Fibroblast of skin of scalp (primary cell): ENCODE results near the gene IQUB.
A peak's percentile ranks its signal among the peaks of the same experiment; 100 is the strongest.
"Not testable (repeated sequence)": the region's sequence is repeated elsewhere in the genome, so short reads cannot be mapped to it uniquely, and the experiment has no call there.

ENCODE experiments used
- DNase-seq: peaks from one replicate; pipeline ENCODE4 v3.0.0-alpha.2; 2013

IQUB gene

DNA sequence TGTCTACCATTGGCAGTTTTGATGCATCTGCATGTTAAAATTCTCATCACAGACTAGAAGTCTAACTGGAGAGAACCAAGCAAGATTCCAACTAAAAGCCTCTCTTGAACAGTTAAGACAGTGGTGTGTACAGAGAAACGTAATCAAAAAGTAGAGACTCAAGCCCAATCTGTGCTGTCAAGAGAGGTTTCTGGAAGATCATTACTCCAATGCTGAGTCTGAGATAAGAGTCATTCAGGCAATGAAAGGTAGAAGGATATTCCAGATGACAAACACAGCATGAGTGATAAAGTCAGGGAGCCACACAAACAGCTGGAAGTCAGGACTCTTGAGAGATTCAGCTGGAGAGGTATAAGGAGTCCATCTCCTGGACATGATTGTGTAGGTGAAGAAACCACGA, 48.7 kb downstream of the IQUB start:
- no peak for DNase-seq

DNA sequence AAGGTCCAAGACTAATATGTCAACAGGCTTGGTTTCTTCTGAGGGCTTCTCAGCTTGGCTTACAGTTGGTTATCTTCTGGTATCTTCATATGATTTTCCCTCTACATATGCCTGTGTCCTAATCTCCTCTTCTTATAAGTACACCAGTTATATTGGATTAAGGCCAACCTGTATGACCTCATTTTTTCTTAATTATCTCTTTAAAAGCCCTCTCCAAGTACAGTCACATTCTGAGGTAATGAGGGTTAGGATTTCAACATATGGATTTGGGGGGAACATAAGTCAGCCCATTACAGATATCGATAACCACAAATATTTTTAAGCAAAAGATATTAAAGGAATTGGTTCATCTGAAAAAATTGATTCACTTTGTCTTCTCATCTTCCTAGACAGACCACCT, 49.2 kb downstream of the IQUB start:
- DNase-seq: no peak

DNA sequence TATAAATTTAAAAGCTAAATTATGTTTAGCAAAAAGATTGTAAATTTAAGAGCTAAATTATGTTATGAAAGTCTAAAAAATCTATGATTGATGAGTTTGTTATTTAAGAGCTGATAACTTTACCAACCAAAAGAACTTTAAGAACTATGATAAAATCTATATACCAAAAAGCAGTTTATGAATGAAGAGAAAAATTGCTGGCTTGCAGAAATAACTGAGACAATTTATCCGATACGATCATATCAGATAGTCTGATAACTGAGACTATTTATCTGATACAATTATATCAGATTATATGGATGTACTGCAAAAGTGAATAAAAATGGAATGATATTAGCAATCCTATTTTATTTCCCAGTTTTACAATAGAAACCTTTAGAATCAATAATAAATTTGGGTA, 50.2 kb downstream of the IQUB start:
- no peak for DNase-seq

DNA sequence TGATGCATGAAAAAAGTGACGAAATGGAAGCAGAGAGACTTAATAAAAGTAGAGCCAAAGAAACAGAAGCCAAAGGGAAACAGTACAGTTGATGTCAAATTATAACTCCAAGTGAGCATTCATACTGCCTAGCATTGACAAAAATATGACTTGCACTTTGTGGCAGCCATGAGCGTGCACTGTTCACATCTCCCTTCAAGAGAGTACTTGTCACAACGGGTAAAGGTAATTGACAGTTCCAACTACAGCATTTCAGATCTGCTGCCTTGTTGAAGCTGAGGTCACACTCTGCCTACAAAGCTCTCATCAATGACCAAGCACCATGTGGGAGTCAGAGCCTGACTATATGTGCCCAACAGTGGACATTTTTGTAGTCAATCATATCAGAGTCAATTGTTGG, 54.3 kb downstream of the IQUB start:
- no peak for DNase-seq

DNA sequence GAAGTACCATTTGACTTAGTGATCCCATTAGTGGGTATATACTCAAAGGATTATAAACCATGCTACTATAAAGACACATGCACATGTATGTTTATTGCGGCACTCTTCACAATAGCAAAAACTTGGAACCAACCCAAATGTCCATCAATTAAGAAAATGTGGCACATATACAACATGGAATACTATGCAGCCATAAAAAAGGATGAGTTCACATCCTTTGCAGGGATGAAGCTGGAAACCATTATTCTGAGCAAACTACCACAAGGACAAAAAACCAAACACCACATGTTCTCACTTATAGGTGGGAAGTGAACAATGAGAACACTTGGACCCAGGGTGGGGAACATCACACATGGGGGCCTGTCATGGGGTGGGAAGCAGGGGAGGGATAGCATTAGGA, 56.3 kb downstream of the IQUB start:
- DNase-seq: not testable (repeated sequence)

DNA sequence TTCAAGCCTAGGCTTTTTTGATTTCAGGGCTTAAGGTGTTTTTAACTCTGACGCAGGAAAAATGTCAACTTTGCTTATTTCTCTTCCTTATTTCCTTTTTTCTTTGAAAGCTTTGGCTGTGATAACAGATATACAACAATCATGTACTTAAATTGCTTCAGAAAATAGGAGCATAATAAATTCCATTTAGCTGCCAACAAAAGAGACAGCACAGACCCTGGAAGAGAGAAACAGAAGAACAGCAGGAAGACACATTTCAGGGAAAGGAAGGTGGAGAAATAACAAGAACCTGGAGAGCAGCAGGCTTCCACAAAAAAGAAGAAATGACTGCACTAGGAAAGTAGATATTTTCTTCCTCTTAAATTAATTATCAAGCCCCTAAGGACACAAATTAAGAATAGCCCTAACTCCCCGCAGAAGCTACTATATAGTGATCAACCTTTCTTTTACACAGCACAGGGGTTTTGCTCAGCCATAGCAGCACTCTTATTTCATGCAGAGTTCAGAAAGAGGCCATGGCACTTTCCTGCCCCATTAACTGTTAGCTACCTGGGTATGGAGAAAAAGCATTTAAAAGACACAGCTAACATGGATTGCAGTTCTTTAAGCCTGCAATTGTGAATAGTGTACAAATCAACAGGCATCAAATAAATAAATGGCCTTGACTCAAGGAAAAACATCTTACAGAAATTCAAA, 61.5 kb downstream of the IQUB start:
- no peak for DNase-seq

DNA sequence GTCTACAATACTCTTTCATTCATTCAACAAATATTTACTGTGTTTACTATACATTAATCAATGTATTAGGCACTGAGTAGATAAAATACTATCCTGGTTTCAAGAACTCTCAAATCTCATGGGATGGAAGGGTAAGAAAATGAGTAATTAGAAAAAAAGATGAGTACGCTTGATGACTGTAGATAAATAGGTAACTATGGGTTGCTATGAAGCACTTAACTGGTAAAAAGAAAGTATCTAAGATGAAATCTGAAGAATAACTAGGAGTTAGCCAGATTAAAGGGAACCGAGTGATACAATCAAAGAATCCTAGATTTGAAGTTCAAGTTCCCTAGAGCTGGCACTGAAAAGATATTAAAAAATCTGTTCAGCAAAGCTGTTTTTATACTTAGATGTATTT, 62.1 kb downstream of the IQUB start:
- no peak for DNase-seq

DNA sequence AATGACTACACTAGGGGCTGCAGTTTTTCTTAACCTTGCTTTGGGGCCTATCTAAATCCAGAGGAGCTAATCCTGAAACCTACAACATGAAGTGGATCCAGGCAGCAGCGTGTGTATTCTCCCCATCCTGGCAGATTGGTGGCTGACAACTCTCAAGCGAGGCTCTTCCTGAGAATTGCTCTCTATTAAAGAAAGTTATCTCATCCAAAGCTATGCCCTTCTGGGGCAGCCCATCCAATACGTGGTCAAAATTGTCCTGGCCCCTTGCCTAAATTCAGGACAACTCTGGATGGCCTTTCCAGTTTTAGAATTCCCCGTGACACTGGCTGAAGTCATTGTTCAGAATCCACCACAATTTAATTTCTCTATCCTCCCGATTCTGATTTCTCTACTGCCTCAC, 66.1 kb downstream of the IQUB start:
- DNase-seq: no peak

DNA sequence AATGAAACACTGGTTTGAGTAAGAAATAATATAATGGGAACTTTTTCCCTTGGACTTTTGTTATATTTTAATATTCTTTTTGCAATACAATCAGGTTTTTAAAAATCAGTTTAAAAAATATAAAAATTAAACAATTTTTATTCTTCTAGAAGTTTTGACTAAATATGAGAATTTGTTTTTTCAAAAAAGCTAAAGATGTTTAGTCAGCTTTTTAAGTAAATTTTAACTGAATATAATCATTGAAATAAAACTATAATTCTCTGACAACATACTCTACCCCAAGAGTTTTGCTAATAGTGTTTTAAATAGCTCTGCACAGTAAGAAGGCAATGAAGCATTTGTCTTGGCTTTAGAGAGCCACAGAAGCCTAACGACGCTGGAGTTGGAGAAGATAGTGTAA, 70.5 kb downstream of the IQUB start:
- no peak for DNase-seq

DNA sequence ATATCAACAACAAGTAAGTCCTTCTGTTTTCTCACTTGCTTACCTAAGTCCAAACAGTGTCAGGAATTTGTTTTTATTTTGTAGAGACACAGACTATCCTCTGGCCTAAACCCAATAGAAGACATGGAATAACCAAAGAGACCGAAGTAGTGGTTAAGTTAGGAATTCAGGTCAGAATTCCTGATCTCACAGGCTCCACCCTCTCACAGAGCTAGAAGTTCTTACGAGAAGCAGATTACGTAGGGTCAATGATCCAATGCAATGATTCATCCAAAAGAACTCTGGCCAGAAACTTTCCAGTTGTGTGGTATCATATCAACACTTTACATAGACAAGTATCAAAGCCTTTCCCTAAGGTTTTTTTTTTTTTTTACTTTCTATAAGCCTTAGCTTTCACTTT, 73.8 kb downstream of the IQUB start:
- DNase-seq: peak; percentile 35

DNA sequence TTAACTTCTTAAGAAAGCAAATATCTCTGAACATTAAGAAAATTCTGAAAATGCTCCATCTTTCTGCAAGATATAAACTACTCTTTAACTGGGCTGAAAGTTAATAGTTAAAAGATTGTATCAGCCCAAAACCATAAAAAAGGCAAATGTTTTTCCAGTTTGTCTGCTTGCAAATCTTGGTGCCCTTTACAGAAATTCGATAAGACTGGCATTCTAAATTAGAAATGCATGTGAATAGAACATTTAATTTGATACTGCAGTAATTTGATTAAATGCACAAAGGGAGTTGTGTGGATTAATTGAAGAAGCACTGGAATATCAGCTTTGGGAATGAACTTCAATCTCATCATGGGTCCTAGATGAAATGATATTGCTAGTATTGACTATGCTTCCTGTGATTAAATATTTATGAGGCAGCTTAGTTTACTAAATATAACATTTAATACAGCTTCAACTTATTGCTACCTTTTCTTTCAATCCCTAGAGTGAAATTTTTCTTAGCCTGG, 78.4 kb downstream of the IQUB start:
- no peak for DNase-seq

DNA sequence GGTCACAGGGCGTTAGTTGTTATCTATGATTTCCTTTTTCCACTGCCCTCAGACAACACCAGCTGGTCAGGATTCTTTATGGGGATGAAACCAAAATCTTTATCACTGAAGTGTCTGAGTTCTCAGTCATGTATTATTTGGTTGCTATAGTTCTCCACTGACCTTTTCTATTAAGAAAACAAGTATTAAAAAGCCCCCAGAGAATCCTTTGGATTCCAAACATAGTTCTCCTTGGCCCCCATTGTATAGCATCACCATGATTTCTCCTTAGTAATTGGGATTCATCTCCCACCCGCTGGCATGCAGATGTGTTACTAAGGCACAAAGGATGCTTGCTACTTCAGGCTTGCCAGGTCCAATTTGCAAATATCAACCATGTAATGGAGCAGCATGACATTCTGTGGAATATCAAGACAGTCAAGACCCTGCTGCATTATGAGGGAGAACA, 94.3 kb downstream of the IQUB start:
- no peak for DNase-seq

DNA sequence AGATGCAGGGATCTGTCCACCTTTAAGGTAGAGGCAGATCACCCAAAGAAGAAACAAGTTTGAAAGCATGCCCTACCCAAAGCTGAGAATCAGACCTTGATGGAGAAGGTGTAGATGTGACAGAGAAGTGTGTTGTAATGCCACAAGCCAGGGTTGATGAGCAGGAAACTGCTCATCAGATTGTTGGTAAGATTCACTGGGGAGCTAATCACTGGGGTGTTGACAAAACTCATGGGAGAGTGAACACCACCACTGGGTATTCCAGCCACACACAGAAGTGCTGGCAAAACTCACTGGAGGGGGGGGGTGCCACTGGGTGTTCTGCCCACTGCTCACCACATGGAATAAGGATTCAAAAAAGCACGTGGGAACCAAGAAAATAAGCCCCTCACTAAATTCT, 95.2 kb downstream of the IQUB start:
- no peak for DNase-seq

DNA sequence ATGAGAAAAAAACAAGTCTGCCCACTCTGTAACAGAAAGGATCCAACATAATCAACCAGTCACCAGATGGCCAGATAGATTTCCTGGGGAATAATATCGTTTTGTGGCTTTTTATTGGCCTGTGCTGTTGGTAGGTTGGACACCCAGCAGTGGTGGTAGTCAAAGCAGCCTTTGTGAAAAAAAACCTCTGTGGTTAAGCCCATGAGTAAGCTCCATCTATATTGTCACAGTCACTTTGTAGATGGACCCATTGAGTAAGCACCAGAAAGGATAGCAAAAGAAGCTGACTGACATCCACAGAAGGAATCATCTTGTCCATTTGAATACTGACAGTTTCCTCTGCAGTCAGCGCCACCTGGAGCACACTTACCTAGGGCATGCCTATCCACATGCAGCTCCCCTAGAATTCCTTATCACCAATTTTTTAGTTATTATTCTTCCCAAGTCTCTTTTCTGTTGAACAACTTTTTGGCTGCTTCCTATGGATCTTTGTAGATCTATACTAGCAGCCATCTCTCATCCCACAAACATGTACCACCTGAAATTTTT, 96.9 kb downstream of the IQUB start:
- DNase-seq: no peak

DNA sequence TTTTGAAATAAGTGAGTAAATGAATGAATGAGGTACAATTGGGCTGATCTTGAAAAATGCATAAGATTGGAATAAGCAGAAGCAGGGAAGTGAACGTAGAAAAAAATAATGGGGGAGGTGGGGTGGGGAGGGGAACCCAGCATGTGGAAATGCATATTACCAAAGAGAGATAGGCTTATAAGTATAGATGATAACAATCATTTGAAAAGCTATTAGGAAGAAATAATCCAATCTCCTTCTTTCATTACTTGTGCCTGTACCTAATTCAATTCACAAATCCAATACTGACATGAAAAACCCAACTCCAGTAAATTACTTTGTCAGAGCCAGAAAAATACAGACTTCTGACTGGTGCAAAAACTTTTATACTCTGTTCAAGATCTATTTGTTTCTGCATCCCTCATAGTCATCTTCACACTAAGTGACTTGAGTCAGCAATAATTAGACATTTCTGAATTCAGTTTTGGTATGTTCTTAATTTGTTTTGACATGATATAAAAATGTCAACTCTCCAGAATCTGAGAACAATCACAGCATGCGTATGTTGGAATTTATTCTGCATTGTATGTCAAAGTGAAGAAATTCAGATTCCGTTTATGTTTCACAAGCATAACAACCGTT, 99.2 kb downstream of the IQUB start:
- DNase-seq: no peak

DNA sequence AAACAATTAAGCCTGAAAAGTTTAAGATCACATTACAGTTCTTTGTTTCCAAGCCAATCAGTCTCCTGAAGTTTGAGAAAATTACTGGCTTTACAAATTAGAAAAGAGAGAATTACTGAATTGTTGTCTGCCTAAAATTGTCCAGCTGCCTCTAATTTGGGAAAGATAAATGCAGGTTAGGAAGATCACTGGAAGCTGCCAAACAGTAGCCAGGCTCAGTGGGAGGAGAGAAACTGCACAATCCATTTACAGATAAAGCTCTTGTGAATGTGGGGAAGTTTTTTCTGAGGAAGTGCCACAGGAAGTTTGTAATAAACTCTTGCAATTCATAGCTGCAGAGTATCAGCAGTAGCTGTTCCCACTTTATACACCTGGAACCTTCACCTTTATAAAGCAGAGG, 100.7 kb downstream of the IQUB start:
- DNase-seq: no peak

DNA sequence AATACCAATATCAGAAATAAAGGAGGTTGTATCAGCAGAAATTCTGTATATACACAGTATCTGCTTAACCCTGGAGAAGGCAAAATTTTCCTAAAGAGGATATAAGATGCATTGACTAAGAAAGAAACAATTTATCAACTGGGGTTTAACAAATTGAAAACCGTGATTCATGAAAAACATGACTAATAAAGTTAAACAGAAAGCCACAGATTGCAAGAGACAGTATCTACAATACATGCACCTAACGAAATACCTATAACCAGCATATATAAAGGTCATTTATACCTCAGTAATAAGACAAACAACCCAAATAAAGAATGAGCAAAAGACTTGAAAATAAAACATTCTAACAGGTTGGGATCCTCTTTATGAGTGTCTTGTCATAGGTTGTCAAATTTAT, 101.8 kb downstream of the IQUB start:
- DNase-seq: no peak

DNA sequence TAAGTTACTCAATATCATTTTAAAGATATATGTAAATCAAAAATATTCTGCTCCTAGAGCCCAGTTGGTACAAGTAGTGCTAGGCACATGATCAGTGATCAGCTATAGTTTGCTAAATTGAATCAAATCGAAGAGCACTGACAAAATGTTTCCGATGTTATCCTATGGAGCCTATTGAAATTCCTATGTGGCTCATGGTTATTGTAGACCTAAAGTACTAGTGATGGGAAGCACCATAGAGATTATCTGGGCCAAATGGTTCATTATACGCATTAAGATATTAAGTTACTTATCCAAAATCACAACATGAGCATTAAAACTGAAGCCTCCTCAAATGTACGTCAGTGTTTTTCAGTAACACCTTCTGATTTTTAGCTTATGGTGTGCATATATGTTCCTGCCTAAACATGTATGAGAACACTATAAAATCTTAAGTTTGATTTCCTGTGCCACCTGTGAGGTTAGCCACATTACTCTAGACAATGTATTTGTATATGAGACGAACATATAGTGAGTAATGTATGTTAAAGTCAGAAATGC, 103.2 kb downstream of the IQUB start:
- no peak for DNase-seq

DNA sequence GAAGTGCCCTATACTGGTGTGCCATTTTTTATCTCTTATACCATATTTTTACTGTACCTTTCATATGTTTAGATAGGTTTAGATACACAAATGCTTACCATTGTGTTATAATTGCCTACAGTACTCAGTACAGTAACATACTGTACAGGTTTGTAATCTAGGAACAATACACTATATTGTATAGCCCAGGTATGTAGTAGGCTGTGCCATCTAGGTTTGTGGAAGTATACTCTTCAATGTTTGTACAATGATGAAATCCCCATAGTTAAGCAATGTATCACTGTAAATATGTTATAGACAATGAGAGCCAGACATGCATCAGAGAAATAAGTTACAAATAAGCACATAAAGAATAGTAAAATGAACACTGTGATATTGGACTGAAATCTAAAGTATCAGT, 109.1 kb downstream of the IQUB start:
- no peak for DNase-seq

DNA sequence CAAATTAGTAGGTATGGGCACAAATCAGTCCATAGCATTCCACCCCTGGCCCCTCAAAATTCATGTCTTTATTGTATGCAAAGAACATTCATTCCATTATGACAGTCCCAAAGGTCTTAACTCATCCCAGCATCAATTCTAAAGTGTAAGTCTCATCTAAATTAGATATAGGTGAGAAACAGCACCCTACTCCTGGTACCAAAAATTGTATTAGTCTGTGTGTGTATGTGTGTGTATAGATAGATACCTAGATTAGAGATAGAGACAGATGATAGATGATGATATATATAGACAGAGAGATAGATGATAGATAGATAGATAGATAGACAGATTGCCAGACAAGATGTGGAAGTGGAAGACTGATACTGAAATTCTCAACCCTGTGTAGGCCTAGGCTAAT, 109.9 kb downstream of the IQUB start:
- DNase-seq: no peak

DNA sequence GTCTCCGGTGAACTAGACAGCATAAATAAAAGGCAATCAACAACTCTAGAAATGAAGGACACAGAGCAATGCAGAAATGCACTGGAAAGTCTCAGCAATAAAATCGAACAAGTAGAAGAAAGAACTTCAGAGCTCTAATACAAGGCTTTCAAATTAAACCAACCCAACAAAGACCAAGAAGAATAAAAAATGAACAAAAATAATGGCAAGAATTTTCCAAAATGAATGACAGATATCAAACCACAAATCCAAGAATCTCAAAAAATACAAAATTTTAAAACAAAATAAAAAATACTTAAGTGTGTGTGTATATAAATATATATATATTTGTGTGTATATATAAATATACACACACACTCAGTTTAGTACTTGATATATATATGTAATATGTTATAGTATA, 110.8 kb downstream of the IQUB start:
- DNase-seq: no peak

DNA sequence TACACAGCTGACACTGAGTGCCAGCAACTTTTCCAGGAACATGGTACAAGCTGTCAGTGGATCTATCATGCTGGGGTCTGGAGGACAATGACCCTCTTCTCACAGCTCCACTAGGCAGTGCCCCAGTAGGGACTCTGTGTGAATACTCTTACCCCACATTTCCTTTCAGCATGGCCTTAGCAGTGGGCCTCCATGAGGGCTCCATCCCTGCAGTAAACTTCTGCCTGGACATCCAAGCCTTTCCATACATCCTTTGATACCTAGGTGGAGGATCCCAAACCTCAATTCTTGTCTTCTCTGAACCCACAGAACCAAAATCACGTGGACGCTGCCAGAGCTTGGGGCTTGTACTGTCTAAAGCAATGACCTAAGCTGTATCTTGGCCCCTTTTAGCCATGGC, 116.8 kb downstream of the IQUB start:
- no peak for DNase-seq

DNA sequence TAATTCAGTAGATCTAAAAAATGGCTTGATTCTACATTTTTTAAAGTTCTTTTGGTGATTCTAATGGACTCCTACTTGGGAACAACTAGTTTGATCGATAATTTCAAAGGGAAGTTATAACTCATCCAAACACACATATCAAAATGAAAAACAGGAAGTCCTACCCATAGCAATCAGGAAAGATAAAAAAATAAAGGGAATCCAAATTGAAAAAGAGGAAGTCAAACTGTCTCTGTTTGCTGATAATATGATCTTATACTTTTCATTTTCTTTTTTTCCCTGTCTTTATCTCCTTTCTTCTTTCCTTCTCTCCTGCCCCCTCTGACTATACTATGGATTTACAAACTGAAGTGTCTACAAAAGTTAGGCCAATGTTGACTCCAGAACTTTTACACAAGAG, 118.8 kb downstream of the IQUB start:
- no peak for DNase-seq

DNA sequence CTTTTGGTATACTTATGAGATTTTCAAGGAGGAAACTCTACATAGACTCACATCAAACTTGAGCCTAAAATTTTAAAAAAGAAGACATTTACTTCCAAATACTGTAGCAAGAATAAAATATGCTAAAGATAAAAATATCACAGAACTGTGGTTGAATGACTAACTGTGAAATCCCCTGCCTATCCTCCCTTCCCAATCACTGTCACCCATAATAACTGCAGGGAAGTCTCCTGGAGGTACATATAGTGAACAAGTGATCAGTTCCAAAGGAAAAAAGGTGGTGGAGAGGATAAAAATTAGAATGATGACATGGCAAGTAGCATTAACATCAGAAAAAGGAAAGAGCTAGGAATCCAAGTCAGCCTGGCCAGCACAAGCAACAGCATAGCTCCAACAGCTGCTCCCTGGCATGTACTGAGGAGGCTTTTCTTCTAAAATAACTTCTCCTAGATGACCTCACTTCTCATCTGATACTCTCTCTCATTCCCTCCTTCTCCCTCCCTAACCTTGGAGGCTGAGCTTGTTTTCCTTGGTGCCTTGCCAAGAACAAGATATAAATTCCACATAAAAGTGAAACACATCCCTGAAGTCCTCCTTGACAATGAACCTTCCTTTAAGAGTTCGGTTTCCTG, 124.0 kb downstream of the IQUB start:
- peak; percentile 14 for DNase-seq
